Germinal center (tissue), 1 donor: Measurements from ENCODE around the gene GRIP2.

Source experiments
- DNase-seq: peaks from one replicate; pipeline ENCODE4 v3.0.0; 2012; ENCODE audit warnings: mixed read lengths, low spot score

GRIP2 gene

GRCh38 chr3:14505803-14506500 is 34.2 kb downstream of the GRIP2 start:
- no peak for DNase-seq

GRCh38 chr3:14505001-14505802 is 34.9 kb downstream of the GRIP2 start:
- DNase-seq = no peak

DNA sequence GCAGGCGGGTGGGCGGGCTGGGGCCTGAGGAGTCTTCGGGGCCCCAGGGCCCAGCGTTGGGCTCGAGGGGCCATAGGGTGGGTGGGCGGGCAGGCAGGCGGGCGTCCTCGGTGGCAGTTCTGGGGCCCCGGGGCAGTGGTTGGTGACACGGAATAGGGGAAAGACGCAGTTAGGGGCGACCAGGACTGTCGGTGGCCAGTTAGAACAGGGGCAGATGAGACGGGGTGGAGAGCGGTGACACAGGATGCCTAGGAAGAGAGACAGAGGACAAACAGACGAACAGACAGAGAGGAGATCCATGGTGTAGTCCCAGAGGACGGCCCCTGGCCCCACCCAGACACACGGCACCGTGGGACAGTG is 36.5 kb downstream of the GRIP2 start:
- no peak for DNase-seq

DNA sequence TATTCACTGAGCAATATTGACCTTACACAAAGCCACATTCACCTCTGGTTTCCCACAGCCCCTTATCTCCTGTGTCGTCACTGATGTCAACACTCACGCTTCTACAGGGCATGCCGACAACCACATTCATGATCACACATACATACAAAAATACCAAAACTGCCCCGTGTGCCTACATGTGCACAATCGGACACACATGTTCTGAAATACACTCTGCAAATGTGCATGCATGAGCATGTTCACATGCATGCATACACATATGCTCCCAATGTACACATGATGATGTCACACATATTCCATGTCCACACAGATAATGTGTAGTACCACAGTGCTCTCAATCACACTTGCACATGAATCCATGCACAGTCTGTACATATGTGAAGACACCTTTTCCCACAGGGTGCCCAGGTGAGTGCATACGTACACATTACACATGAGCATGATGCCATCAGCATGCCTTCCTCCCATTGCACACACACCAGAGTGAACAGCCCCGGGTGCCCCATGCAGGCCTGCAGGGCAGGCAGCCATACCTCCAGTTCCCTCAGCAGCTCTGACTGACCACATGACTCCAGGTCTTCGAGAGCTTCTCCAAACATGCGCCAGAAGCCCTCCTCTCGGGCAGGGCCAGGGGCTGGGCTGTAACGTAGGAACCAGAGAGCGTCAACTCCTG is 37.0 kb downstream of the GRIP2 start:
- DNase-seq = no peak

- DNase-seq = no peak
These were observed 37.7 kb downstream of the GRIP2 start for GRCh38 chr3:14502472-14502871.

DNA sequence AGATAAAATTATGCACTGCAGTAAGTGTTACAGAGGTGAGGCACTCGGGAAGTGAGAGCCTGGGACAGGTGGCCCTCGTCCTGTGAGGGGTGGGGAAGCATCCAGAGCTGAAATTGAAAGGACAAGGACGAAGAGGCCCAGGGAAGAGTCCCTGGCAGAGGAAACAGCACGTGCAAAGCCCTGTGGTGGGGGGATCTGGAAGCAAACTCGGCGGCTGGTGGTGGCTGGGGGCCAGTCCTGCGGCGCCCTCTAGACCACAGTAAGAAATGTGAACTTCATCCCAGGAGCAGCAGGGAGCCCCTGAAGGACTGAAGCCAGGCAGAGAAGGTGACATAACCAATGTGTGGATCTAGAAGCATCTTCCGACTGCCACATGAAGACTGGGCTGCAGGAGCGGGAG is 42.8 kb downstream of the GRIP2 start:
- DNase-seq = no peak

- no peak for DNase-seq
These were observed 43.8 kb downstream of the GRIP2 start for GRCh38 chr3:14496351-14496750.

GRCh38 chr3:14494973-14495300 is 45.2 kb downstream of the GRIP2 start:
- no peak for DNase-seq

DNA sequence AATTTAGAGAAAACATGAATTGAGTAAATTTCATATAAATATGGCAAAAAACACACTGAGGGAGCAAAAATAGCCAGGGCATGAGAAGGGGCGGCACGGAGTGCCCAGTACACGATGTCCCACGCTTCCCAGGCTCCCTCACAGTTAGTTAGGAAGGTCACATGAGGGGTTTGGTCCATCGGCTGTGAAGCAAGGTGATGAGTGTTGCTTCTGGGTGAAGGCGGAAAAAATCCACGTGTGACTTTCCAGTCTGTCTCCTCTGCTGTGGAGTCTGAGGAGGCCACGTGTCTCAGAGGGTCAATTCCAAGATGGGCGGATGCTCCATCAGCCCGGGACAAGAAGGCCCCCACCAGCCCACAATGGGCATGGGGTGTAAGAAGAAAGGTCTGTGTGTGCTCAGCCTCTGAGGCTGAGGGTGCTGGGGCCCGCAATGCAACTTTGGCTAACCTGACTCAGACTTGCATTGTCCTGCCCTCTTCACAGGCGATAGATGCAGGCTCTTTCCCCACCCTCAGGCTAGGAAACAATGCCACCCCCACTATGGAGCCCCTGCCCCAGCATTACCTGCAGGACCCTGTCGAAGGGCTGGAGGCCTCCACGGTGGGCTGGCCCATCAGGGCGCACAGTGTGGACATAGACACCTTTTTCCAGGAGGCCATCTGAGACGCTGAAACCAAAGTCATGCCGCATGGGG is 45.7 kb downstream of the GRIP2 start:
- no peak for DNase-seq

DNA sequence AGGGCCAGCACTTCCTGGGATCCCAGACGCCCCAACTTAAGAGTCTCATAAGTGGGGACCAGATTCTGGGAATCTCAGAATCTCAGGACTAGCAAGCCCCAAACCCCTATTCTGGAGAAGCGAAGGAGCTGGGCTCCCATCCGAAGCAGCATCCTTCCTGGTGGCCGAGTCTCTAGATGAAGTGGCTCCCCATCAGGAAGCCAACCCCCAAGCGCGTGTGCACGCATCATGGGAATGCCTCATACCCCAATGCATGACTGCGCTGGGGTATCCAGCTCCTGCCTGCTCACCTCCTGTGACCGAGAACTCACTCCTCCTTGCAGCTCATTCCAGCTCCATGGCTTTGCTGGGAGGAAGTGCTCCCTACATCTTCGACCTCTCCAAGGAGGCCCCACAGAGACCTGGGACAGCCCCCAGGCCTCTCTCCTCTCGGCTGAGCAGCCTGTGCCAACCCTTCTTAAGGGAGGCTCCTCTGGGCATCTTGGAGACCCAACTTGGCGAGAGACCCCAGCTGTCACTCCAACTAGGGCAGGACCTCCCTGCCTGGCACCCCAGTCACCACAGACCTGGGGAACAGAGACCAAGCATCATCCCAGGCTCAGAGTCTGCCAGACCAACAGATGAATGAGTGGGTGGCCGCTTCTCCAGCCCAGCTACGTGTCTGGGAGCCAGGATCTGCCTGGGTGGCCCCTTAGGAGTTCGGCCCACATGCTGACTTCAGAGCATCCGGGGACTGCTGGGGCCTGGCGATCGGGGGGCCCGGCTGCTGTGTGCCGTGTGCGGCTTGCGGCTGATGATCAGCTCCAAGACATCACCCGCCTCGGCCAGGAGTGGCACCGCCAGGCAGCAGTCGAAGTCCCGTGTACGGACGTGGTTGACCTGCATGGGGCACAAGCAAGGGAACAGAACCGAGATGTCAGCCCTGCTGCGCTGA is 46.9 kb downstream of the GRIP2 start:
- no peak for DNase-seq

DNA sequence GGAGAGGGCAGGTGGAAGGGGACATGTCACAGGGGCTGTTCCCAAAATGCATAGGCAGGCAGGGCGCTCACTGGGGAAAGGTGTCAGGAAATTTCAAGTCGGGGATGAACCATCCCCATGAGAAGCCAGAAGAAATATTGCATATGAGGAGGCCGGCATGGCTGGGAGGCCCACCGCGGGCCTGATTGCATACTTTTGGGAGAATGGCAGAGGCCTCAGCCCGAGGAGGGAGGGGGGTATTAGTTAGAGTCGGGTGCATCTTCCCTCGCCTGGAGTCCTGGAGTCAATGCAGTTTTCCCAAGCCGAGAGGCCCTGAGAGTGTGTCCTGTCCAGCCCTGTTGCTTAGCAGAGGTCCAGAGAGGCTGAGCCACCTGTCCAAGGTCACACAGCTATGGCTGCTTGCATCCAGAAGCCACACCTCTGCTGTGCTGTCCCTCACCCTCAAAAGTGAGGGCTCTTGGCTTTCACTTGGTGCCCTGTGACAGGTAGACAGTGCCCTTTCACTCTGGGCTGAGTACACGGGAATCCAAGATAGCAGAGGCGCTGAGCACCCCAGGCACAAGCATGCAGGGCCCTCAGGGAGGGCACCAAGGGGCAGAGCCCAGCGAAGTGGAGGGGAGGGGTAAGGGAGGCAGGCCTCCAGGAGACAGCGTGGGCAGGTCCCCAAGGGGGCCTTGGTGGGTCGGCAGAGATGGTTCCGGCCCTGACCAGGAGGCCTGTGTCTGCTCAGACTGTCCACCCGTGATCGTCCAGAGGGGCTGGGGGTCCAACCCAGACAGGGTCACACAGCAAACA is 48.5 kb downstream of the GRIP2 start:
- DNase-seq = no peak

GRCh38 chr3:14490831-14491230 is 49.3 kb downstream of the GRIP2 start:
- no peak for DNase-seq

- DNase-seq = no peak
These were observed 49.9 kb downstream of the GRIP2 start for GRCh38 chr3:14490255-14490654.

DNA sequence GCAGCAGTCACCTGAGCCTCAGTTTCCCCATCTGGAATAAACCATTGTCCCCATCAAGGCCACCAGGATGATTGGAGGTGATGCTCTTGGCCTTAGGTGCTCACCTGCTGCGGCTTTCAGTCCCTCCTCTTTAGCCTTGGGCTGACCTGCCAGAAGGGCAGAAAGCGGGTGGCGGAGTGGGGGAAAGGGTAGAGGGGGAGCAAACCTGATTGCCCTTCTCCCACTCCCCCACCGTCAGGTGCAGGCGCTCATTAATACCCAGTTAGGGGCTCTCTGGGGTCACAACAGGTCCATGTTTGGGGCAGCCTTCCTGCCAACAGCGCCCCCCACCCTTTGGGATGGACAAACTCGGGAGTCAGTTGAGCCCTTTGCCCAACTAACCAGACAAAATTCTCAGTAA is 50.5 kb downstream of the GRIP2 start:
- no peak for DNase-seq

- DNase-seq = no peak
These were observed 51.7 kb downstream of the GRIP2 start for GRCh38 chr3:14488286-14489041.

GRCh38 chr3:14487821-14488220 is 52.3 kb downstream of the GRIP2 start:
- DNase-seq = no peak

- DNase-seq = no peak
These were observed 53.1 kb downstream of the GRIP2 start for GRCh38 chr3:14487086-14487485.

DNA sequence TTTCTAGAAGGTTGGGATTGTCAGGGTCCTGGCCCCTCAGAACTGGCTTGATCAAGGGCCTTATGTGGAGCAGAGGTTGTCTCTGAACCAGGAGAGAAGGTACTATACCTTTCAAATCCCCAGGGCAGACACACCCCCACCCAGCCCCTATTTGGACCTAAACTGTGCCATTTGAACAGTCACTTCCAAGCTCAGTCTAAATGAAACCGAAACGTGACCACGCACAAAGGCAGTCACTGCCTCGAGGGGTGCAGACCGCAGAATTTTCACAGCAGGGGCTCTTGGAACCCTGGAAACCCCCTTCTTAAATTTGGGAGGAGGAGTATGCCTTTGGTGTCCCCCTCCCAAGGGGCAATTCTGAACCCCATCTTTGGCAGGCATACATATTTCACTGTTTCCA is 53.7 kb downstream of the GRIP2 start:
- no peak for DNase-seq

DNA sequence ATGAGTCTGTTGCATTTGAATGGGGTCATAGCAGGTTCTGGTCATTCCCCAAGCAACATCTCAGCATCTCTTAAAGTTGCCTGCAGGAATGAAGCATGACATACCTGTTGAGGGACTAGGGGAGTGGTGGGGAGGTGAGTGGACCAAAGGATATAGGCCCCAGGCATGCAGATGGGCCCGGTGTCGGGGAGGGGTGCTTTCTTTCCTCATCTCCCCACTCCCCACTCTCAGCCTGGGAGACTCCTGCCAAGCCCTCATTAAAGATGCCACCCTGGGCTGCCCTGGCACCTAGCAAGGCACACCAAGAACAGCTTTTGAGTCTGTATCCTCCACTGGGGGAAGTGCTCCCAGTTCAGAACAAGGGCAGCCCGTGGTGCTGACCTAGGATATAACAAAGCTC is 54.2 kb downstream of the GRIP2 start:
- DNase-seq = no peak

- no peak for DNase-seq
These were observed 55.4 kb downstream of the GRIP2 start for GRCh38 chr3:14484741-14485140.
